Measurements from ENCODE around the gene IL17RA.

IL17RA gene

DNA sequence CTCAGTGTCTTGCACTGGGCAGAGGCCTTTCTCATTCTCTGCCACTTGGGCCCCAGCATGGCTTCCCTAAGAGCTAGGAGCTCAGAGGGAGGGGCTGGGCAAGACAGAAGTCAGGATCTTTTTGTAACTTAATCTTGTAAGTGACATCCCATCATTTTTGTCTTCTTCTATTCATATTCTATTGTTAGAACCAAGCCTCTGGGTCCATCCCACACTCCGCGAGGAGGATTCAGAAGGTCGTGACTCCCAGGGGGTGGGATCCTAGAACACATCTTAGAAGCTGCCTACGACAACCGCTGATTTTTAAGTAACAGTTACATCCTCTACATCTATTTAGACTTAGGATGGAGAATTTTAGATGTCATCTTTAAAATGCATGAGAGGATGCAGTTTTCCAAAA lies 1.5 kb upstream of the IL17RA start:
- DNase-seq (ENCODE audit: low read depth): no peak

DNA sequence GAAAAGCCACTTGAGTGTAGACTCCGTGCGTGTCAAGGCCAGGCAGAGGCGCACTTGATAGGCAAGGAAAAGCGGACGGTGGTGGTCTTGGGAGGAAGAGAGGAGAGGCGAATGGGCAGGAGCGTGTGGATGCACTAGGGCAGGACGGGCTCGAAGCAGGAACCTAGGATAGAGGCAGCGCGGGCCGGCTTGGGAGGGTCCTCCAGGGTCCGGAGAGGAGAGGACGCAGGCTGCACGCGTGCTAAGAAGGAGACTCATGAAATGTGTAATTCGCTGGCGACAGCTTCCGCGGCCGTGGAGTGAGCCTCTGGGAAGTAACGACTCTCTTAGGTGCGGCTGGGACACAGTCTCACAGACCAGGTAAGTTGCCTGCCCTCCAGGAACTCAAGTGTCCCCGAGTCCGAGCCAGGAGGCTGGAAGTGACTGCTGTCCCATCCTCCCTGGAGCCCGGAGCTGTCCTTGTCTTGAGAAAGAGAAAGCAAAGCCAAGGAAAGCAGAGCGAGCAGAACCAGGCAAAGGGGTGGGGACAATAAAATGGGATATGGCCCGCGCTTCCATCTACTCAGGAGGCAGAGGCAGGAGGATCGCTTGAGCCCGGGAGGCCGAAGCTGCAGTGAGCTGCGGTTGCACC lies 874 bp upstream of the IL17RA start:
- DNase-seq (ENCODE audit: low read depth): no peak

DNA sequence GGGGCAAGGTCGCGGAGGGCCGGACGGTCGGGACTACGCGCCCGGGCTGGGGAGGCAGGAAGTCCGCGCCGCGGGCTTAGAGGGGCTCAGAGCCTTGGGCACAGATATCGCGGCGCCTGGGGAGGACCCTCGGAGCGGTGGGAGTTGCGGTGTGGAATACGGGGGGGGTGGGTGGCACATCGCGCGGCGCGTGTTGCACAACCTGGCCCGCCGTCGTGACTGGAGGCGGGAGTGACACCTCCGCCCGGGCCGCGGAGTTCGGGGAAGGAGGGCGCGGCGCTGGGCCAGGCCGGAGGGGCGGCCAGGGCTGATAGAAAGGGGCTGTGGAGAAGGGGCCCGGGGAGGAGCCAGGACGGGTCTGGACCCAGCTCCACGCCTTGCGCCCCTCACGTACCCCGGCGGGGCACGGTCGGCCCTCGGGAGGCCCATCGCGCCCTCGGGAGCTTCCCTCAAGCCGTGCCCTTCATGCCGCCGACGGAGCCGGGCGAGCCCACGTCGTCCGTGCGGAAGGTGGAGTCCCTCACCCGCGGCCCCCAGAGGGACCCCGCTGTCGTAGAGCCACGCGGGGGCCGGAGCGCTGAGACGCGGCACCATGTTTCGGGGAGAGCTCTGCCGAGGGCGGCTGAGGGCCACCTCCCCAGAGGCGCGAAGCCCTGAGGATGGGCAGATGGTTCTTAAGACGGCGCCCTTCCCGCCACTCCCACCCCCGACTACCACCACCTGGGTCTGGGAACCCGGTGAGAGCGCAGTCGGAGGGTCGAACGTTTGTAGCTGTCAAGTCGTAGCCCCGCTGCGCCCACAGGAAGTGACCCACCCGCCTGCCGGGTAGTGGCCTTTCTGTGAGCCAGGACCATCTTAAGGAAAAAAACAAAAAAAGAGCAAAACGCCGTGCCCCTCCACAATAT lies 729 bp downstream of the IL17RA start:
- DNase-seq (ENCODE audit: low read depth): no peak

DNA sequence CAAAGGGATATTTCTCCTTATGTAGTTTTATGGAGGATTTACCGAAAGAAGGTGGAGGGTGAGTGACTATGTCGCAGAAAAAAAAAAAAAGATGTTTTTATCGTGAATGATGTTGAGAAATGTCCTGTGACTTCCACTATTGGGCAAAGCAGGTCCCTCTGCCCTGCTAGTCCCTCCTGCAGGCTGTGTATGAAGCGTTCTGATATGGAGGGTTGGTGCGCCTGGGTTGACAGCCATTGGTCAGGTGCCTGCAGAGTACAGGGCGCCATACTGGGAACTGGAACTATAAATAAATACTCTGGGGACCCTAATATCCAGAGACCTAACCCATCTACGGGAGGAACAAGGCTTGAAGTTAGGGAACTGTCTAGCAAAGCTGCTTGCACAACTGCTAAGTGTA lies 1.5 kb downstream of the IL17RA start:
- DNase-seq (ENCODE audit: low read depth): no peak

DNA sequence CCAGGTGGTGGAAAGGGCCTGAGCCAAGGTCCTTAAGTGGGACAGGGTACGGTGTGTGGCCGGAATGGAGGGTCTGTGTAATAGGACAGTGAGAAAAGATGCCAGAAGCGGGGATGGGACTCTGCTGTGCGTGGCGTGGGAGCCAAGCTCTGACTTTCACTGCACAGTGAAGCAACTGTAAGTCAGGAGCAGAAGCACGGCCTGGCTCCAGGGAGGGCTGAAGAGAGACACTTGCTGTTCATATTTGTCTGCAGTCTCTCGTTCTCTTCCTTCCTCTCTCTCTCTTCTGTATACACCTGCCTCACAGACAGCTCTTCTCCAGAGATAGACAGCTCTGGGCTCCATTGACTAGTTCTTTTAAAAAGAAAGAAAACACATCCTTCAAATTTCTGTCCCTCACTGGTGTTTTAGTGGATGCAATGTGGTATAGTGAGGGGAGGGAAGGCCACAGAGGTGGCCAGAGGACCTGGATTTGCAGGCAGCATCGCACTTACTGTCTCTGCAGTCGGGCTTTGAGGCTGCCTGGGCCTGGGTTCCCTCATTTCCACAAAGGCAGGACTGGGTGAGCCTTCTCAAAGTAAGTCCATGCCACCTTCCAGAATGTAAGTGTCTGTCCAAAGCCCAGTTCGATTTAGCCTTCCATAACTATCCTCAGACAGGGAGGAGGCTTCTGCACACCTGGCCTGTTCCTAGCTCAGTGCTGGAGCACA lies 2.1 kb downstream of the IL17RA start:
- DNase-seq (ENCODE audit: low read depth): no peak

DNA sequence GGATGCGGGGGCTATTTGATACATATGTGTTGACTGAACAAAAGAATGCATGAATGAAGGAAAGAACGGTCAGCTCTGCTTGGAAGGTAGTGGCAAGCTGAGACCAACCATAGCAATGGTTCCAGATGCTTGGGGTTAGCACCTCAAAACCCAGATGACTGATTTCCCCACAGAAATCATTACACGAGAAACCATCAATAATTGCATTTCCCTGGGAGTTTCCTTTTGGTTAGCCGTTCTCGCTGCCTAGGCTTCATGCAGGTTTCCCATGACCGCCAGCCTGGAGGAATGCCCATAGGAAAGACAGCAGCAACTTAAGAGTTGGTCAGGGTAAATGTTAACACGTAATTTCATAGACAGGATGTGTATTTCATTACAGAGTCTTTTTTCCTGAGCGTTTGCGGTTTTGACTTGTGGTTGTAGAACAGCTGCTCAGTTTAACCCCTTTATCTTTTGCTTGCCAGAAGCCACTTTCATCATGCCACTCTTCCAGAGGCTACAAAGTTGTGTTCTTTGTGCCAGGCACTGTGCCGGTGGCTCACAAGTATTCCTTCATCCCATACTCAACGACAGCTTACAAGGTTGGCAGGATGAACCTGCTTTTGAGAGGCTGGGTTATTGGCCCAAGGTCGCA lies 2.8 kb downstream of the IL17RA start:
- no peak for DNase-seq (ENCODE audit: low read depth)

DNA sequence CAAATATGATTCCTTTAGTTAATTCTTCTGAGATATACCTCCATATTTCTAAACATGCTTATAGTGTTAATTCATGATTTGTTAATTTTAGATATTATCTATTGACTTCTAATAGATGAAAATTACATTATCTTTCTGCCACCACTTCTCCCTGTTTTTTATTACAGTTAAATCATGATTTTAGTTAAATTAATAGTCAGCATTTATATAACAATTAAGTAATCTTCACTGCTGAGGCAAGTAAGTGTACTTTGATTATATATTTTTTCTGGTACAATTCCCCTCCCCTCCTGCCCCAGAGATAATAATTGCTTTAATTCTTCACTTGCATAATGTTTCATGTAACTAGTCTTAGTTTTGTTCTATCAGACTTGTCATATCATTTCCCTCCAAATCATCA lies 5.8 kb downstream of the IL17RA start:
- DNase-seq (ENCODE audit: low read depth): no peak

DNA sequence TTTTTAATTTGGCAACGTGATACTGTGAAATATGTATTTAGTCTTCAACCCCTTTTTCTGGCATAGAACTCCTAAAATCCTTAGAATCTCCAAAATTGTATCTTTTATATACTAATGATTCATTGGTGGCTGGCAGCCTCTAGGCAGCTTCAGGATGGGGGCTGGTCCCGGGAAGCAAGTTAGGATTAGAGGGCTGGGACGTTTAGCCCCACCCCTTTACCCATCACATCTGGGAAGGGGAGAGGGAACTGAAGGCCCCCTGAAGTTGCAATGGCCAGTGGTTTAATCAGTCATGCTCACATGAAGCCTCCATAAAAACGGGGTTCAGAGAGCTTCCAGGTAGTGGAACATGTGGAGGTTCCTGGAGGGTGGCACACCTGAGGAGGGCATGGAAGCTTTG lies 7.1 kb downstream of the IL17RA start:
- DNase-seq (ENCODE audit: low read depth): no peak

DNA sequence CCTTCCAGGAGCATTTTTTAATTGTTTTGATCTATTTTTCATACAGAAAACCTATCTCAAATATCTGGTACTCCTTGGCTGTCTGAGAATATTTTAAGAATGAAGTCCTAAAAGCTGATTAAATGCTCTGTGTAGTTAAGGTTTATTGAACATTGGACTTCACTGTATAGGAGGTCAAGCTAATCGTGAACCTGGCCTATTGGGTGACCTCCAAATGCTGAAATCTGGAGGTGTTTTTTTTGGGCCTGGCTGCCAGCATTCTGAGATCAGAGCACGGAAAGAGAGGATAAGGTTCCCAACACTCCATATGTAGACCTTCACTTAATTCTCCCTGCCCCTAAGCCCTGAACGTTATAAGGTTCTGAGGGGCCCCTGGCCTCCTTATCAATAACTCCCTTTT lies 8.3 kb downstream of the IL17RA start:
- DNase-seq (ENCODE audit: low read depth): no peak

DNA sequence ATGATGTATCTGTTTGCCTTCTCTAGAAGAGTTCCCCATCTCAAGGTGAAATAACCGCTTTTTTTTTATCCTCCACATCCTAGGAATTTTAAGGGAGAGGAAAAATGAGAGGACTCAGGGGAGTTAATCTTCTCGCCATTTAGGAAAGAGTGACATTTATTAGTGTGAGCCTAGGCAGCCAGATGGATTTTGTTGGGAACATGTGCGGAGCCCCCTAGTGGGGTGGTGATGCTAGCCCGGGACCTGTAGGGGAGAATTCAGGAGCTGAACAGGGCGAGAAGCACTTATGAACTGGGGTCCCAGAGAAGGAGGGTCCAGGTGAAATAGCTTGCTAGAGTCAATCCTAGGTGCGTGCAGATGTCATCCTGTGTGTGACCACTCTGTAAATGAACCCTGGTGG lies 10.7 kb downstream of the IL17RA start:
- DNase-seq (ENCODE audit: low read depth): no peak

DNA sequence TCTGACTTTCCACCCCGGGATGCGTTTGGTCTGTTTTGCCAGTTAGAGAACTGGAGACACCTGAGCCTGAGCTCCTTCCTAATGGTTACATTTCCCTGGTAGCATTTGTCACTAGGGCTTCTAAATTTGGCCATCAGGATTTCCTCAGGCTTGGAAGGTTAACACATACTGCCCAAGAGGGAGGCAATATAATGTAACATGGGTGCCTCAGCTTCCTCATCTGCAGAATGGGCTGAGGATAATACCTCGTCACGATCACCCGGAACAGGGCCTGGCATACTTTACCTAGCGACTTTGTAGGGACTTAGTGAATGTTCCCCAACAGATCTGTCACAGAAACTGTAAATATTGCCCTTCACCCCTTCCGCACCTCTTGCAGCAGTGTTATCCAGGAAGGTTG lies 11.3 kb downstream of the IL17RA start:
- DNase-seq (ENCODE audit: low read depth): no peak

DNA sequence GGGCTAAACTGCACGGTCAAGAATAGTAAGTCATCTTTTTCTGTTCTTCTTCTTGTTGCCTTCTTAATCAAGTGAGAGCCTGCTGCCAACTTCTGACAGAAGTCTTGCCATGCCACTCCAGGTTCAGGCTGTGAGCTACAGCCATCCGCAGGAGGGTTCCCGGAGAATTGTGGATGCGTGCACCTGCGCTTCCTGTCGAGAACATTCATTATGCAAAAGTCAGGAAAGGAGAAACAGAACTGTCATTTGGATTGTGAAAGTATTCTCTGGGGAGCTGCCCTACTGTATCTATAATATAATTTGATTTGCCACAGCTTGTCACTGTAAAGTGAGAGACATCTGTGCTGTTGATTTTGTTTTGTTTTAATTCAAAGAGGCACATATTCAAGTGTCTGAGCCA lies 12.3 kb downstream of the IL17RA start:
- no peak for DNase-seq (ENCODE audit: low read depth)

DNA sequence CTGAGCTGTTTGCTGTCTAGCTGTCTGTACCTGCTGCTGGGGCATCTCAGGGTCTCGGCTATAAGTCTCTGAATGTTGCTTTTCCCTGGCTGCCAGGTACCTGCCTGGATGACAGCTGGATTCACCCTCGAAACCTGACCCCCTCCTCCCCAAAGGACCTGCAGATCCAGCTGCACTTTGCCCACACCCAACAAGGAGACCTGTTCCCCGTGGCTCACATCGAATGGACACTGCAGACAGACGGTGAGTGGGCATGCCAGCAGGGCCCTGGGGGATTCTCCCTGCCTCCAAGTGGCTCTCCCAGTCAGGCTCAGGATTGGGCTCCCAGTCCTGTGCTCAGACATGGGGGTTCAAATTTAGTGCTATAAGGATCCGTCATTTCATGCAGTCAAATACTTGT lies 12.9 kb downstream of the IL17RA start:
- DNase-seq (ENCODE audit: low read depth): no peak

DNA sequence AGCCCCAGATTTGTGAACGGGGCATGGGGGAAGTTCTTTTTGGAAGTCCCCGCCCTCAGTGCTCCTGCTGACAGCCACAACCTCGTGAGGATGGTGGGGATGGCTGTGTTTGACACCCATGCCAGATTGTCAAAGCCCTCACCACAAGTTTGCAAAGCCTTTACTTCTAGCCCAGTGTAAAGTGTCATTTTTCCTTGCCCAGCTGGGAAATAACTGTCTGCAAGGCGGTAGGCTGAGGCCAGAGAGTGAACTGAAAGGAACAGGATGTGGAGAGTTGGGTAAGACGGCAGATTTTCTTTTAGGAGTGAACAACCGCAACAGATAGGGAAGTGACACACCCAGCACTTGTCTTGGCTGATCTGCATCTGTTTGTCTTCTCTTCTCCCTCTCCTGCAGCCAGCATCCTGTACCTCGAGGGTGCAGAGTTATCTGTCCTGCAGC lies 13.6 kb downstream of the IL17RA start:
- no peak for DNase-seq (ENCODE audit: low read depth)

DNA sequence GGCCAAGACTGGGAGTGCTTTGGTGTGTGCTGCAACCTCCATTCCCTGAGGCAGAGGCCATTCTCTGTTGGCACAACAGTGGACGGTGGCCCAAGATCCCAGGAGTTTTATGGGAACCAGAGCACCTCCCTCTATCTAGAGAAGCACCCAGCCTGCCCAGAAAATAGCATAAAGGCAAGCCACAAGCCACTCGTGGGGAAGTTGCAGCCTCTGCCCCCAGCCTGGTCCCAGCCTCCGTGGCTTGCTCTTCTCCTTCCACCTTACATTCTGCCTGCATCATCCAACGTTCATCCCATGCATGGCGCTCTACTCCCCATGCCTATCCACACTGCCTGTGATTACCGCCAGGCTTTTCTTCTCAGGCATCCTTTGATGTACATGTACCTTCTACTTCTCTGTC lies 15.8 kb downstream of the IL17RA start:
- no peak for DNase-seq (ENCODE audit: low read depth)

DNA sequence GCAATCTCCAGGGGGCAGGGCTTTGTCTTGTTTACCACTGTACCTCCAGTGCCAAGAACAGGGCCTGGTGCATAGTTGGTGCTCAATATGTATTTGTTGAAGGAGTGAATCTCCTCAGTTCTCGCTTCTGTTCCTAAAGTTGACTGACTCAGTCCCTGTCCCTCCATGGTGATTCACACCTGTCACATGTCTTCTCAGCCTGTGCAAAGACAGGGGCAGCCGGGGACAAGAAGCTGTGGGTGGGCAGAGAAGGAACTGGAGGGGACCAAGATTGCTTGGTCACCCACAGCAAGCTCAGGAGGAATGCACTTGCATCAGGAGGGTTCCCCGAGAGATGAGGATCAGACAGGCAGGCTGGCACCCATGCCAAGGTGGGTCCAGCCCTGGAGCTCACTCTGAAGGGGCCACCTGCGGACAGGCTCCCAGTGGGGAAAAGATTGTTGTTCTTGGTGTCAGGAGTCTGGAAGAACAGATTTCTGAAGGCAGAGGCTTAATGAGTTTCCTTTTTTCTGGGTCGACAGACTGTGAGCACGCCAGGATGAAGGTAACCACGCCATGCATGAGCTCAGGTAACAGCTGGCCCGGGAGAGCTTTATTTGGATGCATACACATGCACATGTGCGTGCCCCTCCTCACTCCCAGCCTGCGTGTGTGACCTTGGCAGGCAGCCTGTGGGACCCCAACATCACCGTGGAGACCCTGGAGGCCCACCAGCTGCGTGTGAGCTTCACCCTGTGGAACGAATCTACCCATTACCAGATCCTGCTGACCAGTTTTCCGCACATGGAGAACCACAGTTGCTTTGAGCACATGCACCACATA lies 16.9 kb downstream of the IL17RA start:
- DNase-seq (ENCODE audit: low read depth): no peak

DNA sequence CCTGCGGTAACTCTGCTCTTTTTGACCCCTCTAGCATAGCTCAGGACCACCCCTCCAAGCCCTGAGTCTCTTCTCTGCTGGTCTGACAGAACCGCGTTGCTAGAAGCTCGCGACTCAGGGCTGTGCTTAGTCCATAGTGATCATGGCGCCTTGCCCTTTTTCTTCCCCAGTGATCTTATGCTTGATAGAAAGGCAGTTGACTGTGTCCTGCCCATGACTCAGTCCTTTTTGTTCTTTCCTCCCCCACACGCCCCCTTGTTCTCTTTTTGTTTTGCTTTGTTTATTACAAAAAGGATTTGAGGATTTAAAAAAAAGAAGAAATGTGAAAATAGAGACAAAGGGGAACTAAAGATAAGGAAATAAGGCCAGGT lies 17.5 kb downstream of the IL17RA start:
- DNase-seq (ENCODE audit: low read depth): no peak

DNA sequence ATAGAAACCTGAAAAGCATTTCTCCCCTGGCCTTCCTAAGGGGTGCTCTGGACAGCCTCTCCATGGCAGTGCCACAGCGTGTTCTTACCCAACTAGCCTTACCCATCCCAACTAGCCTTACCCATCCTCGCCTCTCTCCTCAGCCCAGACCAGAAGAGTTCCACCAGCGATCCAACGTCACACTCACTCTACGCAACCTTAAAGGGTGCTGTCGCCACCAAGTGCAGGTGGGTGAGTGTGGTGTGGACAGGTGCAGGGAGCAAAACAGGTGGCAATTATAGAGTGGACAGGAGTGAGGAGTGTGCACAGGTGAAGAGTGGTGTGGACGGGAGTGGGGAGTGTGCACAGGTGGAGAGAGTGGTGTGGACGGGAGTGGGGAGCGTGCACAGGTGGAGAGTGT lies 18.6 kb downstream of the IL17RA start:
- DNase-seq (ENCODE audit: low read depth): no peak

DNA sequence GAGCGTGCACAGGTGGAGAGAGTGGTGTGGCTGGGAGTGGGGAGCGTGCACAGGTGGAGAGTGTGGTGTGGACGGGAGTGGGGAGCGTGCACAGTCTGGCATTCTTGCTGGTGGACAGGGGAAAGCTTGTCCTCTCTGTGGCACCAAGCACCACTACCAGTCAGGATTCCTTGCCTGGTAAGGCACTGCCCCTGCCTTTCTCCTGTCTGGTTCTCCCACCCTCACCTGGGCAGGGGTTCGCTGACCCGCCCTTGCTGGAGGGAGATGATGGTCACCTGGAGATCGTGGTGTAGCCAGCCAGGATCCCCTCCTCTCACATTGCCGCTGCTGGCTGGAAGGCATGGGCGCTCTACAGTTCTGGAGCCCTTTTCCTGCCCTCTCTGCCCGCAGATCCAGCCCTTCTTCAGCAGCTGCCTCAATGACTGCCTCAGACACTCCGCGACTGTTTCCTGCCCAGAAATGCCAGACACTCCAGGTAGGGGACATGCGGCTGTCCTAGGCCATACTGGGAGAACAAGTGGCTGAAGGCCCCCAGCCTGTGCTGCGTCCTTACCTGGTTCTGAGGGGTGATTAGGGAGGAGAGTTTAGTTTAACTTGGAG lies 19.6 kb downstream of the IL17RA start:
- no peak for DNase-seq (ENCODE audit: low read depth)

DNA sequence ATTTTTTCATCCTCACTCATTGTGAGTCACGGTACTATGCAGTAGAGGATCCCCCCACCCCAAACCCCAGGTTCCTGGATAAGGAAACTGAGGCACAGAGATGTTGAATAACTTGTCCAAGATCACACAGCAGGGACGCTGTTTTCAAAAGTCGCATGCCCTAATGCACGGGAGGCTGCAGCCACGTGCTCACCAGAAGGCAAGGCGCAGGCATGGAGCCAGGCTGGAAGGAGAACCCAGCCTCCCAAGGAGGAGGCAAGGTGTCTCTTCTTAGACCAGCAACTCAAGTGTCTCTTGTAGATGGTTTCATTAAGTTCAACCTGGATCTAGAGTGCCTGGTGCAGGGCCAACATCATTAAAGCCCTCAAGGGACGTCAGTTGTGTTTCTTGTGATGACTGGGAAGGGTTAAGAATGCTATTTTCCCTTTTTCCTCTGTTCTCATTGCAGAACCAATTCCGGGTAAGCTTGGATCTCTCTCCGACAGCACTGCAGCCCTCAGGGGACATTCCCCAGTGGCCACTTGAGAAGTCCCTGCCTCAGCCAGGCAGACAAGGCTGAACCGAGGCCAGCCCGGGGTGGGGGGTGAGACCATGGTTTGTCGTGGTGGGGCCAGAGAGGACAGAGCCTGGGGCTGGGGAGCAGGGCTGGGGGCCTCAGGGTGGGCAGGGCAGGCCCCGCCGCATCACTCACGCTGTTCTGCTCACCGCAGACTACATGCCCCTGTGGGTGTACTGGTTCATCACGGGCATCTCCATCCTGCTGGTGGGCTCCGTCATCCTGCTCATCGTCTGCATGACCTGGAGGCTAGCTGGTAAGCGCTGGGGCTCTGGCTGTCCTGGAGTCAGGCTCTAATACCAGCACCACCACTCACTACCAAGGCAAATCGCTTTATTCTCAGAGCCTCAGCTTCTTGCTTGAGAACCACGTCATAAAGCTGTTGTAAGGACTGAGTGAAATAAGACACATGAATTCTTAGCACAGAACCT lies 20.6 kb downstream of the IL17RA start:
- DNase-seq (ENCODE audit: low read depth): no peak

Data from GM04504 (cell line).